ENCODE measurements around the gene DNLZ.

Gene DNLZ

GRCh38 chr9:136365775-136366222, 2.3 kb upstream of the DNLZ start:
- Histone ChIP-seq H3K23ac (ENCODE audit: low read length in 2 of 2) (no peak overlapping the region), H2AK5ac (ENCODE audit: low read length, severe bottlenecking) (no peak overlapping the region), H3K4me3 (ENCODE audit: insufficient read depth in 1 of 2, low read depth in 1 of 2, low read length in 2 of 2) (no peak overlapping the region), H2BK12ac (ENCODE audit: low read length in 2 of 2) (no peak overlapping the region), H3K18ac (ENCODE audit: low read depth in 1 of 2, low read length in 2 of 2) (no peak overlapping the region), H4K91ac (ENCODE audit: low read length) (peak overlapping the region; percentile 18), H3K36me3 (ENCODE audit: control insufficient read depth in 1 of 2, insufficient read depth in 2 of 2, low read depth in 1 of 2, low read length in 2 of 2) (peaks cover 0 to 51% of the 10 kb centered on the region in 2 experiments), H4K8ac (ENCODE audit: low read length) (no peak overlapping the region), H2BK15ac (ENCODE audit: low read depth, poor library complexity, severe bottlenecking) (no peak overlapping the region), H3K79me1 (replicated peaks; ENCODE audit: low read length, poor library complexity, severe bottlenecking) (peaks cover 11% of the 10 kb centered on the region), H3K4me1 (ENCODE audit: control insufficient read depth, insufficient read depth, low read depth, low read length) (peaks cover 40% of the 10 kb centered on the region), H3K14ac (ENCODE audit: low read length in 2 of 2) (no peak overlapping the region), H2AFZ (ENCODE audit: low read depth, low read length) (no peak overlapping the region), H3K9ac (ENCODE audit: low read length) (no peak overlapping the region), H3K4me2 (ENCODE audit: low read length, poor library complexity, severe bottlenecking) (no peak overlapping the region), H3K4ac (ENCODE audit: low read depth in 1 of 2, low read length in 2 of 2) (no peak overlapping the region), H3K9me3 (ENCODE audit: control insufficient read depth, low read length) (no peaks in the 10 kb centered on the region), H3K27ac (ENCODE audit: low read length, poor library complexity, severe bottlenecking) (no peak overlapping the region), H3K27me3 (ENCODE audit: control insufficient read depth in 1 of 2, insufficient read depth in 1 of 2, low read length in 2 of 2) (no peaks in the 10 kb centered on the region), H2BK120ac (ENCODE audit: low read depth, low read length) (no peak overlapping the region), H2BK5ac (ENCODE audit: low read depth, low read length, poor library complexity, severe bottlenecking) (no peak overlapping the region)
- no peak for DNase-seq
- WGBS, result 87% methylated on average over 9 of the region's 9 CpGs

GRCh38 chr9:136364942-136365774, 1.6 kb upstream of the DNLZ start:
- H2BK5ac ChIP-seq (ENCODE audit: low read depth, low read length, poor library complexity, severe bottlenecking), result no peak overlapping the region
- H3K9me3 ChIP-seq (ENCODE audit: control insufficient read depth, low read length), result no peaks in the 10 kb centered on the region
- peaks cover 0 to 48% of the 10 kb centered on the region in 2 experiments for H3K36me3 ChIP-seq (ENCODE audit: control insufficient read depth in 1 of 2, insufficient read depth in 2 of 2, low read depth in 1 of 2, low read length in 2 of 2)
- no peak overlapping the region for H3K23ac ChIP-seq (ENCODE audit: low read length in 2 of 2)
- H2BK12ac ChIP-seq (ENCODE audit: low read length in 2 of 2), result peak overlapping the region in 1 of 2 experiments; percentile 69
- no peak overlapping the region for H3K4ac ChIP-seq (ENCODE audit: low read depth in 1 of 2, low read length in 2 of 2)
- DNase-seq, result no peak
- H3K4me3 ChIP-seq (ENCODE audit: insufficient read depth in 1 of 2, low read depth in 1 of 2, low read length in 2 of 2), result no peak overlapping the region
- peak overlapping the region; percentile 18 for H4K91ac ChIP-seq (ENCODE audit: low read length)
- no peak overlapping the region for H2BK15ac ChIP-seq (ENCODE audit: low read depth, poor library complexity, severe bottlenecking)
- peaks cover 11% of the 10 kb centered on the region for H3K79me1 ChIP-seq (replicated peaks; ENCODE audit: low read length, poor library complexity, severe bottlenecking)
- peaks cover 43% of the 10 kb centered on the region for H3K4me1 ChIP-seq (ENCODE audit: control insufficient read depth, insufficient read depth, low read depth, low read length)
- H2AFZ ChIP-seq (ENCODE audit: low read depth, low read length), result no peak overlapping the region
- H3K27me3 ChIP-seq (ENCODE audit: control insufficient read depth in 1 of 2, insufficient read depth in 1 of 2, low read length in 2 of 2), result no peaks in the 10 kb centered on the region
- no peak overlapping the region for H3K4me2 ChIP-seq (ENCODE audit: low read length, poor library complexity, severe bottlenecking)
- H3K18ac ChIP-seq (ENCODE audit: low read depth in 1 of 2, low read length in 2 of 2), result peak overlapping the region in 1 of 2 experiments; percentile 56
- H2BK120ac ChIP-seq (ENCODE audit: low read depth, low read length), result no peak overlapping the region
- no peak overlapping the region for H2AK5ac ChIP-seq (ENCODE audit: low read length, severe bottlenecking)
- no peak overlapping the region for H3K27ac ChIP-seq (ENCODE audit: low read length, poor library complexity, severe bottlenecking)
- H3K9ac ChIP-seq (ENCODE audit: low read length), result no peak overlapping the region
- 94% methylated on average over 31 of the region's 31 CpGs for WGBS
- peak overlapping the region in 1 of 2 experiments; percentile 22 for H3K14ac ChIP-seq (ENCODE audit: low read length in 2 of 2)
- no peak overlapping the region for H4K8ac ChIP-seq (ENCODE audit: low read length)

- H4K91ac ChIP-seq (ENCODE audit: low read length), result peak overlapping the region; percentile 27
- H3K4me1 ChIP-seq (ENCODE audit: control insufficient read depth, insufficient read depth, low read depth, low read length), result peaks cover 44% of the 10 kb centered on the region
- no peak overlapping the region for H3K27ac ChIP-seq (ENCODE audit: low read length, poor library complexity, severe bottlenecking)
- peak overlapping the region in 1 of 2 experiments; percentile 78 for H3K4me3 ChIP-seq (ENCODE audit: insufficient read depth in 1 of 2, low read depth in 1 of 2, low read length in 2 of 2)
- peaks cover 11% of the 10 kb centered on the region for H3K79me1 ChIP-seq (replicated peaks; ENCODE audit: low read length, poor library complexity, severe bottlenecking)
- no peak overlapping the region for H3K23ac ChIP-seq (ENCODE audit: low read length in 2 of 2)
- peak overlapping the region in 1 of 2 experiments; percentile 4 for H2BK12ac ChIP-seq (ENCODE audit: low read length in 2 of 2)
- peak overlapping the region in 1 of 2 experiments; percentile 16 for H3K4ac ChIP-seq (ENCODE audit: low read depth in 1 of 2, low read length in 2 of 2)
- no peaks in the 10 kb centered on the region for H3K27me3 ChIP-seq (ENCODE audit: control insufficient read depth in 1 of 2, insufficient read depth in 1 of 2, low read length in 2 of 2)
- no peak overlapping the region for H3K4me2 ChIP-seq (ENCODE audit: low read length, poor library complexity, severe bottlenecking)
- peak overlapping the region; percentile 27 for H2AK5ac ChIP-seq (ENCODE audit: low read length, severe bottlenecking)
- no peak overlapping the region for H2BK5ac ChIP-seq (ENCODE audit: low read depth, low read length, poor library complexity, severe bottlenecking)
- peaks cover 3 to 46% of the 10 kb centered on the region in 2 experiments for H3K36me3 ChIP-seq (ENCODE audit: control insufficient read depth in 1 of 2, insufficient read depth in 2 of 2, low read depth in 1 of 2, low read length in 2 of 2)
- H4K8ac ChIP-seq (ENCODE audit: low read length), result peak overlapping the region; percentile 39
- H2BK120ac ChIP-seq (ENCODE audit: low read depth, low read length), result no peak overlapping the region
- peak overlapping the region in 1 of 2 experiments; percentile 53 for H3K14ac ChIP-seq (ENCODE audit: low read length in 2 of 2)
- H2AFZ ChIP-seq (ENCODE audit: low read depth, low read length), result no peak overlapping the region
- H3K18ac ChIP-seq (ENCODE audit: low read depth in 1 of 2, low read length in 2 of 2), result peak overlapping the region in 1 of 2 experiments; percentile 6
- no peak for DNase-seq
- 75% methylated on average over 49 of the region's 54 CpGs for WGBS
- H2BK15ac ChIP-seq (ENCODE audit: low read depth, poor library complexity, severe bottlenecking), result peak overlapping the region; percentile 54
- H3K9me3 ChIP-seq (ENCODE audit: control insufficient read depth, low read length), result no peaks in the 10 kb centered on the region
- H3K9ac ChIP-seq (ENCODE audit: low read length), result no peak overlapping the region
Observed at GRCh38 chr9:136363949-136364748, 605 bp upstream of the DNLZ start.

GRCh38 chr9:136362450-136362784, 1.1 kb downstream of the DNLZ start:
- 94% methylated on average over 4 of the region's 6 CpGs for WGBS
- no peaks in the 10 kb centered on the region for H3K27me3 ChIP-seq (ENCODE audit: control insufficient read depth in 1 of 2, insufficient read depth in 1 of 2, low read length in 2 of 2)

More at GRCh38 chr9:136362450-136362784, 1.1 kb downstream of the DNLZ start:
- Histone ChIP-seq H3K79me1 (replicated peaks; ENCODE audit: low read length, poor library complexity, severe bottlenecking) (peaks cover 11% of the 10 kb centered on the region), H3K4me2 (ENCODE audit: low read length, poor library complexity, severe bottlenecking) (no peak overlapping the region), H3K4ac (ENCODE audit: low read depth in 1 of 2, low read length in 2 of 2) (peak overlapping the region in 1 of 2 experiments; percentile 85), H3K18ac (ENCODE audit: low read depth in 1 of 2, low read length in 2 of 2) (peak overlapping the region; percentile 45 to 65), H3K9me3 (ENCODE audit: control insufficient read depth, low read length) (no peaks in the 10 kb centered on the region), H2AK5ac (ENCODE audit: low read length, severe bottlenecking) (no peak overlapping the region), H2BK5ac (ENCODE audit: low read depth, low read length, poor library complexity, severe bottlenecking) (no peak overlapping the region), H3K9ac (ENCODE audit: low read length) (peak overlapping the region; percentile 63), H4K8ac (ENCODE audit: low read length) (peak overlapping the region; percentile 66), H2BK120ac (ENCODE audit: low read depth, low read length) (peak overlapping the region; percentile 42), H3K27ac (ENCODE audit: low read length, poor library complexity, severe bottlenecking) (no peak overlapping the region), H3K4me1 (ENCODE audit: control insufficient read depth, insufficient read depth, low read depth, low read length) (peaks cover 50% of the 10 kb centered on the region), H2AFZ (ENCODE audit: low read depth, low read length) (no peak overlapping the region), H3K4me3 (ENCODE audit: insufficient read depth in 1 of 2, low read depth in 1 of 2, low read length in 2 of 2) (peak overlapping the region in 1 of 2 experiments; percentile 67), H3K36me3 (ENCODE audit: control insufficient read depth in 1 of 2, insufficient read depth in 2 of 2, low read depth in 1 of 2, low read length in 2 of 2) (peaks cover 11 to 64% of the 10 kb centered on the region in 2 experiments), H3K23ac (ENCODE audit: low read length in 2 of 2) (peak overlapping the region in 1 of 2 experiments; percentile 14), H3K14ac (ENCODE audit: low read length in 2 of 2) (peak overlapping the region in 1 of 2 experiments; percentile 35), H4K91ac (ENCODE audit: low read length) (peak overlapping the region; percentile 73), H2BK12ac (ENCODE audit: low read length in 2 of 2) (peak overlapping the region in 1 of 2 experiments; percentile 33), H2BK15ac (ENCODE audit: low read depth, poor library complexity, severe bottlenecking) (peak overlapping the region; percentile 26)
- DNase-seq, result no peak

Measured in mesenchymal stem cell (in vitro differentiated cells and primary cell).